GM23338 (cell line): ENCODE measurements around the gene HEMK1. TPM values are rescaled to one million over a fixed set of nuclear protein-coding genes. Genes with fewer than 3 reads are reported as not detected.

Experiments
- ATAC-seq: fragments of 200-7000 bp; cut with Tn5 transposase; 3 replicates; pipeline ENCODE4 v1.9.1; 2020
- DNase-seq: peaks from one replicate; pipeline ENCODE4 v3.0.0-alpha.2; 2015; ENCODE audit warnings: low spot score
- H2AFZ ChIP-seq: fragments of 200-600 bp; sonication (generic); 2 replicates; pipeline ENCODE4 v1.8.0; 2016; ENCODE audit warnings: antibody characterized with exemption, mild to moderate bottlenecking, moderate library complexity
- H3F3A ChIP-seq: fragments of 200-600 bp; sonication (generic); replicated peaks from 2 replicates; pipeline ENCODE4 v1.8.0; 2017; ENCODE audit warnings: antibody characterized with exemption, mixed run types, low read depth
- H3K27ac ChIP-seq: fragments of 200-600 bp; sonication (generic); 2 replicates; pipeline ENCODE4 v1.6.1; 2016; ENCODE audit warnings: low read depth
- H3K27me3 ChIP-seq: fragments of 200-600 bp; sonication (generic); 2 replicates; pipeline ENCODE4 v1.8.0; 2016; ENCODE audit warnings: mild to moderate bottlenecking, mixed run types, moderate library complexity; ENCODE audit not compliant: insufficient read depth
- H3K36me3 ChIP-seq: fragments of 200-600 bp; sonication (generic); 2 replicates; pipeline ENCODE4 v1.8.0; 2016; ENCODE audit warnings: mild to moderate bottlenecking; ENCODE audit not compliant: insufficient read depth
- H3K4me1 ChIP-seq: fragments of 200-600 bp; sonication (generic); 2 replicates; pipeline ENCODE4 v1.8.0; 2016; ENCODE audit warnings: mild to moderate bottlenecking, moderate library complexity; ENCODE audit not compliant: insufficient read depth
- H3K4me2 ChIP-seq: fragments of 200-600 bp; sonication (generic); 2 replicates; pipeline ENCODE4 v1.7.1; 2017; ENCODE audit warnings: mixed run types
- H3K4me3 ChIP-seq: fragments of 200-600 bp; sonication (generic); 2 replicates; pipeline ENCODE4 v1.6.1; 2016; ENCODE audit warnings: mixed run types
- H3K79me2 ChIP-seq: fragments of 200-600 bp; sonication (generic); replicated peaks from 2 replicates; pipeline ENCODE4 v1.8.0; 2017; ENCODE audit warnings: mild to moderate bottlenecking; ENCODE audit not compliant: insufficient read depth
- H3K9me2 ChIP-seq: fragments of 200-600 bp; sonication (generic); 2 replicates; pipeline ENCODE4 v1.8.0; 2017; ENCODE audit not compliant: insufficient read depth
- H4K20me1 ChIP-seq: fragments of 200-600 bp; sonication (generic); replicated peaks from 2 replicates; pipeline ENCODE4 v1.8.0; 2017; ENCODE audit warnings: mild to moderate bottlenecking; ENCODE audit not compliant: insufficient read depth
- H3K27ac Mint-ChIP-seq: 2 replicates; pipeline ENCODE4 v1.8.0; 2020; ENCODE audit warnings: inconsistent platforms, mild to moderate bottlenecking, moderate library complexity, mixed read lengths
- H3K27me3 Mint-ChIP-seq: 3 replicates; pipeline ENCODE4 v1.8.0; 2022; ENCODE audit warnings: low read depth, mild to moderate bottlenecking, moderate library complexity, mixed read lengths, inconsistent platforms; ENCODE audit not compliant: insufficient read depth, poor library complexity
- H3K36me3 Mint-ChIP-seq: 3 replicates; pipeline ENCODE4 v1.8.0; 2021; ENCODE audit warnings: low read depth, mild to moderate bottlenecking, inconsistent platforms, moderate library complexity, mixed read lengths
- H3K4me1 Mint-ChIP-seq: 3 replicates; pipeline ENCODE4 v1.8.0; 2020; ENCODE audit warnings: mild to moderate bottlenecking, inconsistent platforms, mixed read lengths
- H3K4me3 Mint-ChIP-seq: 3 replicates; pipeline ENCODE4 v1.8.0; 2021; ENCODE audit warnings: moderate library complexity, mild to moderate bottlenecking, inconsistent platforms, mixed read lengths
- H3K9me3 Mint-ChIP-seq: 3 replicates; pipeline ENCODE4 v1.8.0; 2020; ENCODE audit warnings: moderate library complexity, mild to moderate bottlenecking, inconsistent platforms, mixed read lengths
- POLR2AphosphoS5 ChIP-seq: IDR thresholded peaks from 2 replicates; pipeline ENCODE4 v1.6.1; 2016; ENCODE audit warnings: antibody characterized with exemption, low read depth
- REST ChIP-seq: IDR thresholded peaks from one replicate; pipeline ENCODE4 v1.6.1; 2018; ENCODE audit warnings: antibody characterized with exemption; ENCODE audit not compliant: unreplicated experiment
- ZNF114 ChIP-seq: fragments of 250-450 bp; sonication (Bioruptor Pico); IDR thresholded peaks from 2 replicates; pipeline ENCODE4 v1.5.0; 2020; ENCODE audit warnings: mild to moderate bottlenecking, moderate library complexity
- ZNF331 ChIP-seq: fragments of 250-450 bp; sonication (Bioruptor Pico); IDR thresholded peaks from 2 replicates; pipeline ENCODE4 v1.5.0; 2020; ENCODE audit warnings: low read depth, mild to moderate bottlenecking, moderate library complexity
- ZNF462 ChIP-seq: fragments of 250-450 bp; sonication (Bioruptor Pico); IDR thresholded peaks from 2 replicates; pipeline ENCODE4 v1.5.0; 2020; ENCODE audit warnings: mild to moderate bottlenecking, moderate library complexity
- polyA plus RNA-seq: library from polyadenylated mRNA; unstranded; fragments of >200 nt; fragmentation: Nextera tagmentation; extraction: Ambion mirVana; gene quantifications from 2 replicates; pipeline ENCODE4 v1.2.1, GENCODE V29; 2016
- total RNA-seq: library from RNA; depleted of rRNA; stranded (reverse); fragments of >200 nt; shearing (Covaris generic); gene quantifications from 2 replicates; pipeline ENCODE4 v1.2.3, GENCODE V29; 2014

Gene HEMK1
- total and polyA plus RNA-seq, 2 experiments from 2014 or later: 5.6 to 10.1 TPM

GRCh38 chr3:50611464-50612233, 42.3 kb downstream of the HEMK1 start, which contains the start of gene CISH (continued):
- TF ChIP-seq ZNF462 (CRISPR knock-in tag) (no peak), ZNF114 (CRISPR knock-in tag) (no peak), POLR2AphosphoS5 (peak; percentile 77)

- Histone ChIP-seq H3K27me3 (peaks cover 37% of the 10 kb centered on the region), H3K36me3 (no peaks in the 10 kb centered on the region), H3K4me3 (peak overlapping the region; percentile 77), H3F3A (peaks cover 14% of the 10 kb centered on the region), H3K4me1 (peaks cover 13% of the 10 kb centered on the region), H3K9me2 (no peaks in the 10 kb centered on the region), H3K27ac (no peak overlapping the region), H4K20me1 (peaks cover 6% of the 10 kb centered on the region), H2AFZ (peak overlapping the region; percentile 91), H3K79me2 (no peaks in the 10 kb centered on the region), H3K4me2 (peak overlapping the region; percentile 92)
- Mint-ChIP-seq H3K27me3 (peaks cover 52% of the 10 kb centered on the region), H3K36me3 (no peaks in the 10 kb centered on the region; the same call in 2 of the 3 replicates), H3K4me1 (peaks cover 20% of the 10 kb centered on the region), H3K9me3 (no peaks in the 10 kb centered on the region), H3K27ac (no peak overlapping the region), H3K4me3 (peak overlapping the region; percentile 77)
- ATAC-seq (no peak), DNase-seq (no peak)
- TF ChIP-seq ZNF114 (CRISPR knock-in tag) (no peak), ZNF331 (CRISPR knock-in tag) (no peak), REST (no peak)
These were observed 43.0 kb downstream of the HEMK1 start for GRCh38 chr3:50612234-50612882.
